Measurements from ENCODE around the gene RABGAP1L.
"Not testable (repeated sequence)": the region's sequence is repeated elsewhere in the genome, so short reads cannot be mapped to it uniquely, and the experiment has no call there.

- TF ChIP-seq, protein P1, sequence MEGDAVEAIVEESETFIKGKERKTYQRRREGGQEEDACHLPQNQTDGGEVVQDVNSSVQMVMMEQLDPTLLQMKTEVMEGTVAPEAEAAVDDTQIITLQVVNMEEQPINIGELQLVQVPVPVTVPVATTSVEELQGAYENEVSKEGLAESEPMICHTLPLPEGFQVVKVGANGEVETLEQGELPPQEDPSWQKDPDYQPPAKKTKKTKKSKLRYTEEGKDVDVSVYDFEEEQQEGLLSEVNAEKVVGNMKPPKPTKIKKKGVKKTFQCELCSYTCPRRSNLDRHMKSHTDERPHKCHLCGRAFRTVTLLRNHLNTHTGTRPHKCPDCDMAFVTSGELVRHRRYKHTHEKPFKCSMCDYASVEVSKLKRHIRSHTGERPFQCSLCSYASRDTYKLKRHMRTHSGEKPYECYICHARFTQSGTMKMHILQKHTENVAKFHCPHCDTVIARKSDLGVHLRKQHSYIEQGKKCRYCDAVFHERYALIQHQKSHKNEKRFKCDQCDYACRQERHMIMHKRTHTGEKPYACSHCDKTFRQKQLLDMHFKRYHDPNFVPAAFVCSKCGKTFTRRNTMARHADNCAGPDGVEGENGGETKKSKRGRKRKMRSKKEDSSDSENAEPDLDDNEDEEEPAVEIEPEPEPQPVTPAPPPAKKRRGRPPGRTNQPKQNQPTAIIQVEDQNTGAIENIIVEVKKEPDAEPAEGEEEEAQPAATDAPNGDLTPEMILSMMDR (IDR thresholded peaks at IDR 0.05 in 2 of 3, conservative IDR thresholded peaks at IDR 0.05 in 1 of 3; ENCODE audit: control insufficient read depth in 2 of 3, extremely low read depth in 1 of 3, insufficient read depth in 1 of 3, low read depth in 3 of 3, low read length in 3 of 3) = not testable (repeated sequence)
- TF ChIP-seq, protein P2, sequence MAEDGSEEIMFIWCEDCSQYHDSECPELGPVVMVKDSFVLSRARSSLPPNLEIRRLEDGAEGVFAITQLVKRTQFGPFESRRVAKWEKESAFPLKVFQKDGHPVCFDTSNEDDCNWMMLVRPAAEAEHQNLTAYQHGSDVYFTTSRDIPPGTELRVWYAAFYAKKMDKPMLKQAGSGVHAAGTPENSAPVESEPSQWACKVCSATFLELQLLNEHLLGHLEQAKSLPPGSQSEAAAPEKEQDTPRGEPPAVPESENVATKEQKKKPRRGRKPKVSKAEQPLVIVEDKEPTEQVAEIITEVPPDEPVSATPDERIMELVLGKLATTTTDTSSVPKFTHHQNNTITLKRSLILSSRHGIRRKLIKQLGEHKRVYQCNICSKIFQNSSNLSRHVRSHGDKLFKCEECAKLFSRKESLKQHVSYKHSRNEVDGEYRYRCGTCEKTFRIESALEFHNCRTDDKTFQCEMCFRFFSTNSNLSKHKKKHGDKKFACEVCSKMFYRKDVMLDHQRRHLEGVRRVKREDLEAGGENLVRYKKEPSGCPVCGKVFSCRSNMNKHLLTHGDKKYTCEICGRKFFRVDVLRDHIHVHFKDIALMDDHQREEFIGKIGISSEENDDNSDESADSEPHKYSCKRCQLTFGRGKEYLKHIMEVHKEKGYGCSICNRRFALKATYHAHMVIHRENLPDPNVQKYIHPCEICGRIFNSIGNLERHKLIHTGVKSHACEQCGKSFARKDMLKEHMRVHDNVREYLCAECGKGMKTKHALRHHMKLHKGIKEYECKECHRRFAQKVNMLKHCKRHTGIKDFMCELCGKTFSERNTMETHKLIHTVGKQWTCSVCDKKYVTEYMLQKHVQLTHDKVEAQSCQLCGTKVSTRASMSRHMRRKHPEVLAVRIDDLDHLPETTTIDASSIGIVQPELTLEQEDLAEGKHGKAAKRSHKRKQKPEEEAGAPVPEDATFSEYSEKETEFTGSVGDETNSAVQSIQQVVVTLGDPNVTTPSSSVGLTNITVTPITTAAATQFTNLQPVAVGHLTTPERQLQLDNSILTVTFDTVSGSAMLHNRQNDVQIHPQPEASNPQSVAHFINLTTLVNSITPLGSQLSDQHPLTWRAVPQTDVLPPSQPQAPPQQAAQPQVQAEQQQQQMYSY (CRISPR knock-in tag; IDR thresholded peaks at IDR 0.05) = not testable (repeated sequence)
- not testable (repeated sequence) for TF ChIP-seq JUNB (IDR thresholded peaks at IDR 0.05); HDAC6 (IDR thresholded peaks at IDR 0.05; ENCODE audit: unreplicated experiment); GABPA (IDR thresholded peaks at IDR 0.05; ENCODE audit: low read depth); NFXL1 (IDR thresholded peaks at IDR 0.05; ENCODE audit: borderline replicate concordance); ZBED1 (IDR thresholded peaks at IDR 0.05; ENCODE audit: borderline replicate concordance); BHLHE40 (IDR thresholded peaks at IDR 0.05; ENCODE audit: borderline replicate concordance in 1 of 2, low read depth in 2 of 2, low read length in 1 of 2); EP300 (IDR thresholded peaks at IDR 0.05; ENCODE audit: borderline replicate concordance in 1 of 2, control insufficient read depth in 1 of 2, low read depth in 2 of 2, low read length in 2 of 2); BMI1 (IDR thresholded peaks at IDR 0.05; ENCODE audit: borderline replicate concordance); EZH2 (IDR thresholded peaks at IDR 0.05; ENCODE audit: borderline replicate concordance, control insufficient read depth, low read depth, low read length)
- TF ChIP-seq, protein P3, sequence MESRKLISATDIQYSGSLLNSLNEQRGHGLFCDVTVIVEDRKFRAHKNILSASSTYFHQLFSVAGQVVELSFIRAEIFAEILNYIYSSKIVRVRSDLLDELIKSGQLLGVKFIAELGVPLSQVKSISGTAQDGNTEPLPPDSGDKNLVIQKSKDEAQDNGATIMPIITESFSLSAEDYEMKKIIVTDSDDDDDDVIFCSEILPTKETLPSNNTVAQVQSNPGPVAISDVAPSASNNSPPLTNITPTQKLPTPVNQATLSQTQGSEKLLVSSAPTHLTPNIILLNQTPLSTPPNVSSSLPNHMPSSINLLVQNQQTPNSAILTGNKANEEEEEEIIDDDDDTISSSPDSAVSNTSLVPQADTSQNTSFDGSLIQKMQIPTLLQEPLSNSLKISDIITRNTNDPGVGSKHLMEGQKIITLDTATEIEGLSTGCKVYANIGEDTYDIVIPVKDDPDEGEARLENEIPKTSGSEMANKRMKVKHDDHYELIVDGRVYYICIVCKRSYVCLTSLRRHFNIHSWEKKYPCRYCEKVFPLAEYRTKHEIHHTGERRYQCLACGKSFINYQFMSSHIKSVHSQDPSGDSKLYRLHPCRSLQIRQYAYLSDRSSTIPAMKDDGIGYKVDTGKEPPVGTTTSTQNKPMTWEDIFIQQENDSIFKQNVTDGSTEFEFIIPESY (IDR thresholded peaks at IDR 0.05) = not testable (repeated sequence)
Measured at GRCh38 chr1:174816621-174817020, 657.3 kb downstream of the RABGAP1L start.

Data from GM12878 (cell line).